SJSA1 (cell line): ENCODE measurements around the gene BEND5. TPM values are rescaled to one million over a fixed set of nuclear protein-coding genes. Genes with fewer than 3 reads are reported as not detected.

Source experiments
- DNase-seq, 2 experiments: peaks; one replicate each; pipeline ENCODE4 v3.0.0-alpha.2; 2015 to 2020; ENCODE audit warnings: low spot score in 2 of 2, low read depth in 1 of 2
- H3K27ac ChIP-seq: fragments of 250-450 bp; sonication (Bioruptor Pico); 2 replicates; pipeline ENCODE4 v1.5.1; 2020; ENCODE audit warnings: mild to moderate bottlenecking, moderate library complexity
- H3K27me3 ChIP-seq: fragments of 250-450 bp; sonication (Bioruptor Pico); replicated peaks from 2 replicates; pipeline ENCODE4 v1.5.1; 2020; ENCODE audit warnings: mild to moderate bottlenecking, moderate library complexity
- H3K36me3 ChIP-seq: fragments of 250-450 bp; sonication (Bioruptor Pico); 2 replicates; pipeline ENCODE4 v1.5.1; 2020; ENCODE audit warnings: mild to moderate bottlenecking
- H3K4me1 ChIP-seq: fragments of 250-450 bp; sonication (Bioruptor Pico); replicated peaks from 2 replicates; pipeline ENCODE4 v1.6.1; 2021; ENCODE audit warnings: mild to moderate bottlenecking
- H3K4me3 ChIP-seq: fragments of 250-450 bp; sonication (Bioruptor Pico); 2 replicates; pipeline ENCODE4 v1.5.1; 2020; ENCODE audit warnings: mild to moderate bottlenecking
- H3K9me3 ChIP-seq: fragments of 250-450 bp; sonication (Bioruptor Pico); replicated peaks from 2 replicates; pipeline ENCODE4 v1.5.1; 2020; ENCODE audit warnings: mild to moderate bottlenecking
- total RNA-seq: library from RNA; depleted of rRNA; stranded (reverse); fragments of >200 nt; shearing (Covaris generic); gene quantifications from 2 replicates; pipeline ENCODE4 v1.2.3, GENCODE V29; 2014

Gene BEND5
- total RNA-seq, 1 experiment from 2014 or later: not detected

DNA sequence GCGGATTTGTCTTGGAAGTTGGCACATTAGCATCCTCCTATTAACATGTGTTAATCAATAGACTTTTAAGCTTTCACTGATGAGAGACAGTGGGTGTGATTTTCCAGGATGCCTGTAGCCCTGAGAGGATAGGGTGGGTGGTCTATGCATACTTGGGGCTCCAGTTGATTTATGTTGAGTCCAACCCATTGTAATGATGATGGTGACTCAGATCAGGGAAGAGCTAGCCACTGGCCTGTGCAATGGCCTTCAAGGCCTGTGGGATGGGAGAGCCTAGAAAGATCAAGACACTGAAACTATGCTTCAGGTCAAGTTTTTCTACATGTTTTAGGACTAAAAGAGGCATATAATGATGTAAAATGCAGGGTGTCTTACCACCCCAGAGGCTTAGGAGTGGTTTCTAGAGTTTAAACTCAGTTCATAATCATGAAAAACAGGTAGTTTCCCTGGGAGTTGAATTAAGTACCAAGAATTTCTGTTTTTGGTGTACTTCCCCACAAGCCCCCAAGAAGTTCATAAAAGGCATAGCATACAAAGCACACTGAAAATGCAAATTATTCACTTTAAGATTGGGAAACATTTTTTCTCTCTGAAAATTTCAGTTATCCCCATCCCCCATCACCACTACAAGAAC is 19.9 kb downstream of the BEND5 start:
- DNase-seq: no peak
- Histone ChIP-seq H3K27ac (no peak overlapping the region), H3K27me3 (no peaks in the 10 kb centered on the region), H3K9me3 (no peaks in the 10 kb centered on the region), H3K4me1 (no peaks in the 10 kb centered on the region), H3K36me3 (no peaks in the 10 kb centered on the region), H3K4me3 (no peak overlapping the region)

DNA sequence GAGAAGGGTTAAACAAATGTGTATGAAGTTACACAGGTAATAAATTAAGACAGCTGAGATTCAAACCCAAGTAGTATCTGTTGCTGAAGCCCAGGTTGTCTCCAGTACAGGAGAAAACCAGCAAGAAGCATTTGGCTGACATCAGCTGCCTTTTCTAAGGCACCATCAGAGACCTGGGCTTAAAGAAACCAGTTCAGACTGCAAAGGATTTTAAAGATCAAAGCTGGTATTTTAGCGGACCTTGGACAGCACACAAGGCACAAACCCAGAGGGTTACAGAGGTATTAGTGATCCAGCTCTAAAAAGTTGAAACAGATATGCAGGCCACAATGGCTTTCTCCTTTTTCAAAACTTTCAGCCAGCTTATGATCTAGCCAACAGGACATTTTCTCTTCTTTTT is 23.4 kb downstream of the BEND5 start:
- Histone ChIP-seq H3K27me3 (no peaks in the 10 kb centered on the region), H3K4me3 (no peak overlapping the region), H3K27ac (no peak overlapping the region), H3K36me3 (no peaks in the 10 kb centered on the region), H3K9me3 (no peaks in the 10 kb centered on the region), H3K4me1 (no peaks in the 10 kb centered on the region)
- no peak for DNase-seq

DNA sequence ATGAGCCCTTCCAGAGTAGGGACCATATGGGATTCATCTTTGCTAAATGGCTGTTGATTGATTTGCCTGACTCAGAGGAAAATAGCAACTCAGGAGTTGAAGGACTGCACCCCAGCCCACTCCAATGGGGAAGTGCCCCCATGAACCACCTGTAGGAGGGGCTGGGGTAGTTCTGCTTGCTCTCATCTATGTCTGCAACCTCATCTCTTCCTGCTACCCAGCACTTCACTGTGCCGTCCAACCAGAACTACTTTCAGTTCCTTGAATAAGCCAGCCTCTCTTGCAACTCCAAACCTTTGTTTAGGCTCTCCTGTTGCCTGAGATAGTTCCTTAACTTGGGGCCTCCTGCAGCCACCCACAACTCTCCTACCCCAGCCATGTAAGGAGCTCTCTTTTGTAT is 26.6 kb downstream of the BEND5 start:
- H3K27me3 ChIP-seq: no peaks in the 10 kb centered on the region
- H3K9me3 ChIP-seq: no peaks in the 10 kb centered on the region
- H3K4me3 ChIP-seq: no peak overlapping the region
- H3K36me3 ChIP-seq: no peaks in the 10 kb centered on the region
- no peaks in the 10 kb centered on the region for H3K4me1 ChIP-seq
- H3K27ac ChIP-seq: no peak overlapping the region
- DNase-seq: no peak

DNA sequence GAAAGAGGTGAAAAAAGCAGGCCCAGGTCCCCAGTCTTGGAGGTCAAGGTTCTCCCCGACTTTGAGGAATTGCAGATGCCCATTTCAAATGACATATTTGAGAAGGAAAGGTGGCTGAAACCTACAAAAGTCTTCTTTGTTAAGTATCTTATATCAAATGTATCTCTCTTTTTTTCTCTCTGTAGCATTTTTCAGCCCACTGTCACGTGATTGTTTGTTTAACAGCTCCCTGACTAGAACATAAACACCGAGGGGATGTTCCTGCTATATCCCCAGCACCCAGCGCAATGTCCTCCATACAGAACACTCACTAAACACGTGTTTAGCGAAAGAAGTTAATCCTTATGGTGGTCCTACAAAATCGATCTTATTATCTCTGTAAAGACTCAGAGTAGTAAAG is 27.6 kb downstream of the BEND5 start:
- no peak overlapping the region for H3K27ac ChIP-seq
- no peaks in the 10 kb centered on the region for H3K4me1 ChIP-seq
- H3K4me3 ChIP-seq: no peak overlapping the region
- H3K36me3 ChIP-seq: no peaks in the 10 kb centered on the region
- H3K9me3 ChIP-seq: no peaks in the 10 kb centered on the region
- no peak for DNase-seq
- no peaks in the 10 kb centered on the region for H3K27me3 ChIP-seq

DNA sequence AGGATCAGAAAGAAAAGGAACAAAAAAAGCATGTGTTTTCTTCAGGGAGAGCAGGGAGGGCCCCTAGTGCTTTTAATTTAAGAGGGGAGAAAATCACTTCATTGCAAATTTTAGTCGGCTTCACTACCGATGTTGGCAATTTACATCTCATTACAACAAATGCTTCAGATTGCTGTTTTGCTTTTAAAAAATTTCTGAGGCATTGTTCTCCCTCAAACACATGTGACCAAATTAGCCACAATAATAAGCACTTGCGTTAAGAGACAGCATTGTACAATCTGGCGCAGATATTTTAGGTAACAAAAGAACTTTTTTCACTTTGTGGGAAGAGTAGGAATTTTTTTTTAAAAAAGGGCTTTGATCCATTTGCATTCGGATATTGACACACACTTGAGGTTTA is 29.8 kb downstream of the BEND5 start:
- no peaks in the 10 kb centered on the region for H3K36me3 ChIP-seq
- no peaks in the 10 kb centered on the region for H3K27me3 ChIP-seq
- H3K4me1 ChIP-seq: no peaks in the 10 kb centered on the region
- H3K9me3 ChIP-seq: no peaks in the 10 kb centered on the region
- no peak overlapping the region for H3K4me3 ChIP-seq
- no peak overlapping the region for H3K27ac ChIP-seq
- no peak for DNase-seq

DNA sequence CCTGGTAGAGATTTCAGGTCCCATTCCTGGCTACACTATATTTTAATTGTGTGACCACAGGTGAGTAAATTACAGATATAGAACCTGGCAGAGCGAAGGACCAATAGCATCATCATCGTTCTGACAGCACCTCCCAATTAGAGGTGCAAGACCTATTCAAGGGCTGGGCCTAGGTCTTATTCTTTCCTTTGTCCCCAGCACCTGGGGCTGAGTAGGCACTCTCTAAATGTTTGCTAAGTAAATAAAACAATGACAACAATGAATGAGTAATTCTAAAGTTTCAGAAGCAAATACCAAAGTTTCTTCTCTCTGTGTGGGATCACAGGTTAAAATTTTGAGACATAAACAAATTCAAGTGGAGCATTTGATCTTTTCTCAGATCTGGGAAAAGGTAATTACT is 32.7 kb downstream of the BEND5 start:
- H3K27me3 ChIP-seq: no peaks in the 10 kb centered on the region
- H3K4me1 ChIP-seq: no peaks in the 10 kb centered on the region
- no peak overlapping the region for H3K4me3 ChIP-seq
- DNase-seq: no peak
- no peaks in the 10 kb centered on the region for H3K36me3 ChIP-seq
- no peaks in the 10 kb centered on the region for H3K9me3 ChIP-seq
- no peak overlapping the region for H3K27ac ChIP-seq

DNA sequence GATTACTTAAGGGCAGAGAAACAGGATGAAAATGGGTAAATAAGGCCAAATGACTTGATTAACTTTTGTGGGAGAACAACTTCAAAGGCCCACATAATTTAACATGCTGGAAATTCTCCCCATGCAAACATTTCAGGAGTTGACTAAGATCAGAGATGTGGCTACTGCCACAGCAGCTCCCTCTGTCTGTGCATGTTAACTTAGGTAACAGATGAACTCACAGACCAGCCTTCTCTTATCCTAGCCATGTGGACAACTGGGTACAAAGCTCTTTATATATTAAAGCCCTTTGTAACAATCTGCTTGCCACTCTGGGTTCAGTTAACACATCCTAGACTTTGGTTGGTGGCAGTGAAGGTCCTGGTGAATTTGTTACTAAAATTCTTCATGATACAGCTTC is 33.2 kb downstream of the BEND5 start:
- no peaks in the 10 kb centered on the region for H3K9me3 ChIP-seq
- no peaks in the 10 kb centered on the region for H3K36me3 ChIP-seq
- no peak overlapping the region for H3K4me3 ChIP-seq
- H3K27me3 ChIP-seq: no peaks in the 10 kb centered on the region
- DNase-seq: no peak
- no peaks in the 10 kb centered on the region for H3K4me1 ChIP-seq
- no peak overlapping the region for H3K27ac ChIP-seq

DNA sequence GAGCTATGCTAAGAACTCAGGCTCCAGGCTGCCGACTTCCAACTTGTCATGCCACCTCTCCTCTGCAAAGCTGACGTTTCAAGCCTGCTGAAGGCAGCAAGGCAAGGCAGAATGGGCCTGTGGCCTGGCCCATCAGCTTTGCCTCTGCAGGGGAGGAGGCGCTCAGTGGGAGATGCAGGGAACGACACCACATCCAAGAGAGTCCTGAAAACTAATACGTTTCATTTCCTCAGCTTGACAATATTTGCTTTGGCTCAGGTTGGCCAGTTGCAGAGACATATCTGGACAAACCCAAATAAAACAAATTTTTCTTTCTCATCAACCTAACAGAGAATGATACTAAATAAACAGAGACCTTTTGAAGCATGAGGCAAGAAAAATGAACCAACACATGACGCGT is 35.3 kb downstream of the BEND5 start:
- no peaks in the 10 kb centered on the region for H3K36me3 ChIP-seq
- no peak overlapping the region for H3K27ac ChIP-seq
- H3K9me3 ChIP-seq: no peaks in the 10 kb centered on the region
- no peak for DNase-seq
- H3K27me3 ChIP-seq: no peaks in the 10 kb centered on the region
- no peaks in the 10 kb centered on the region for H3K4me1 ChIP-seq
- no peak overlapping the region for H3K4me3 ChIP-seq

DNA sequence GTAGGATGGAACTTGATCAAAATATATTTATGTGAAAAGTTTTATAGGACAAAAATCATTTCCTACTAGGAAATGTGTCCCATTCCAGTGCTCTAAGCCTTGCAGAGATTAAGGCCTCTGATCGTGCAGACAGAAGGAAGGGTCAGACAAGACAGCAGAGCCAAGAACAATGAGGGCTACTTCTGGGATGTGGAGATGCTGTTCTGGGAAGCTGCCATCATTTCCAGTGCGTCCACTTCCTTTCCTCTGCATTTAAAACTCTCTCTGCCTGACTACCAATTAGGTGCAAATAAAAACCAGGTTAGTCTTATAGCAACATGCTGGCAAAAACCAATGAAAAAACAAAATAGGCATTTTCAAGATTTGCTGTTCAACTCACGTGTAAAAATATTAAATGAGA is 36.1 kb downstream of the BEND5 start:
- Histone ChIP-seq H3K27ac (no peak overlapping the region), H3K36me3 (no peaks in the 10 kb centered on the region), H3K9me3 (no peaks in the 10 kb centered on the region), H3K27me3 (no peaks in the 10 kb centered on the region), H3K4me3 (no peak overlapping the region), H3K4me1 (no peaks in the 10 kb centered on the region)
- no peak for DNase-seq

DNA sequence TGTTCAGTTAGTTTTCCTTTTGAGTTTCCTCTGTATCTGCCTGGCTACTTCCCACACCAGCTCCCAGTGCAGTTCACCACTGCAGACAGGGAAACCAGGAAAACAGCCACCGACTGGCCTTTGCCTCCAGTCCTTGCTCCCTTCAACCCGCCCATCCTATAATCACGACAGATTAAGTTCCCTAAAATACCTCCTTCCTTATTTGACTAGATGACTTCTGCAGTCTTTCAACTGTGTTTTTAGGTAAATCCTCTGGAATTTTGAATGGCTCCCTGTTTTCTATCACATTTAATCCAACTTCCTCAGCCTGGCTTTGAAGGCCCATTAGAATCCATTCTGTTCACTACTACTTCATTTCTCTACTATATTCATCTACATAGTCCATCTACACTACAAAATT is 37.6 kb downstream of the BEND5 start:
- Histone ChIP-seq H3K27ac (no peak overlapping the region), H3K4me3 (no peak overlapping the region), H3K9me3 (no peaks in the 10 kb centered on the region), H3K27me3 (no peaks in the 10 kb centered on the region), H3K36me3 (no peaks in the 10 kb centered on the region), H3K4me1 (no peaks in the 10 kb centered on the region)
- DNase-seq: no peak

DNA sequence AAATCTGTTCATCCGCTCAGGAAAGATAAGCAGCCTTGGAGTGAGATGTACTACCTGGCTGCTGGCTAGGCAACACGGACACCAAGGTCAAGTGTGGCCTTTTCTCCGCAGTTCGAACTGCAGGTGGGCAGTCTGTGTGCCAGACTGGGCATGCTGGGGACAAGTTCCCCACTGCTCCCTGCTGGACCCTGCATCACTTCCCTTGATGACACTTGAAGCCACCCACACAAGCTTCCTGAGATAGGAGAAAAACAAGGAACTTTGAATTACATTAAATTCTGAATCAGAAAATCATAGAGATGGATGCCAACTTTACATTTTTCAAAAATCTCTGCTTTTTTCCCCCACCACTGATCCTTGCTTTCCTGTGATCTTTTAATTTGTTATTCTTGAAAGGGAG is 38.3 kb downstream of the BEND5 start:
- DNase-seq: no peak
- Histone ChIP-seq H3K27ac (no peak overlapping the region), H3K4me3 (no peak overlapping the region), H3K9me3 (no peaks in the 10 kb centered on the region), H3K4me1 (no peaks in the 10 kb centered on the region), H3K27me3 (no peaks in the 10 kb centered on the region), H3K36me3 (no peaks in the 10 kb centered on the region)

DNA sequence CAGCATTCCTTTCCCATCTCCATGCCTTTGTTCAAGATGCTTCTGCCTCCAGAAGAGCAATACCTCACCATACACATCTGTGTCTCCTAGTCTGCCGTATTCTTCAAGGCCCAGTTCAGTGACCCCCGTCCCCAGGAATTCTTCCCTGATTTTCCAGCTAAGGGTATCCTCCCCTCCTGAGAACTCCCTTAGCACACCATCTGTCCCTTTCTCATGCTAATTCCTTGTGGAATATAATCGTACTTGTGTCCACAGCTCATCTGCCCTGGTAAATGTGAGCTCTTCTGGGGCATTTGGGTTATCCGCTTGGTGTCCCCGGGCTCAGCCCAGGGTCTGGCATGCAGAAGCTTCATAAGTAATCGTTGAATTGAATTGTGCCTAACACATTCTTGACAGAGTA is 40.9 kb downstream of the BEND5 start:
- H3K4me1 ChIP-seq: no peaks in the 10 kb centered on the region
- H3K4me3 ChIP-seq: no peak overlapping the region
- no peaks in the 10 kb centered on the region for H3K27me3 ChIP-seq
- DNase-seq: no peak
- no peaks in the 10 kb centered on the region for H3K36me3 ChIP-seq
- H3K27ac ChIP-seq: no peak overlapping the region
- H3K9me3 ChIP-seq: no peaks in the 10 kb centered on the region

DNA sequence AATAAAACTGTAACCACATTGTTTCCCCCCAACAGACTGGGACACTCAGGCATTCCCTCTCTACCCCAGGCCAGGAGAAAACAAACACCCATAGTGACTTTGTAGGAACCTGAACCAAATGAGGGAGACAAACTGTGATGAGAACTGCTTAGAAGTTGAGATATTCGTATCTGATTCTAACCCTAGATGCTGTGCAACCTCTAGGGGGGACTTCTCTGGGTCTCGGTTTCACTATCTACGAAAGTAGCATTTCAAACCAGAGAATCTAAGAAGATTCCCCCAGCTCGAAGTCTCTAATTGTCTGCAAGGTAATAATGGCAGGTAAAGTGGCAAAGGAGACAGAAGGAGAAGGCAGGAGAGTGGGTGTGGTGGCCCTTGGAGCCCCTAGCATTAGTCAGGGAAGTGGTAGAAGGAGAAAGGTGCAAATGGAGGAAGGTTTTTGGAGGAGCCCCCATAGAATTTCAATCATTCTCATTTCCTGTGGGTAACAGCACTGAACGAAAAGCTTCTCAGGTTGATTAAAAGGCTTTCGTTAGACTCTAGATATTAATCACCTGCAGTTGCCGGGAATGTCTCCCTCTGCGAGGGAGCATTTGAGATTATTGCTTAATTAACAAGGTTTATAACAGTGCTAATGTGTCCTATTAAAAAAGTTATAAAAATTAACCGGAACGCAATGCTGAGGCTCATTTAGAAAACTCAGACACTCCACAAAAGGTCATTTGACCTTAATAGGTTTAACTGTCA is 46.4 kb downstream of the BEND5 start:
- Histone ChIP-seq H3K27me3 (no peaks in the 10 kb centered on the region), H3K4me3 (no peak overlapping the region), H3K9me3 (no peaks in the 10 kb centered on the region), H3K36me3 (no peaks in the 10 kb centered on the region), H3K4me1 (no peaks in the 10 kb centered on the region), H3K27ac (no peak overlapping the region)
- no peak for DNase-seq

DNA sequence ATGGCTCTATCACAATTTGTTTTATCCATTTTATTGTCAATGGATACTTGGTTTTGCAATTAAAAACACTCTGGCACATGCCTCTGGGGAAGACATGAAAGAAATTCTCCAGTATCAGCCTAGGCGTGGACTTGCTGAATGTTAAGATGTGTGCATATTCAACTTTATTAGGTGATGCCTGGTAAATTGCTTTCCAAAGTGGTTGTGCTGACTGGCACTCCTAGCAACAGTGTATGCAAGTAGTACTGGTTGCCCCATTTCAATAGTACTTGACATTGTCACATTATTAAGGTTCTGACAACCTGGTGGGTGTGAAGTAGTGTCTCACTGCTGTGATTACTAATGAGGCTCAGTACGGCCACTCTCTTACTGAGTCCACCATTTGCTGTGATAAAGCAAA is 48.1 kb downstream of the BEND5 start:
- no peaks in the 10 kb centered on the region for H3K27me3 ChIP-seq
- no peak overlapping the region for H3K27ac ChIP-seq
- H3K9me3 ChIP-seq: no peaks in the 10 kb centered on the region

More for the DNA sequence above, 48.1 kb downstream of the BEND5 start:
- no peaks in the 10 kb centered on the region for H3K36me3 ChIP-seq
- DNase-seq: no peak
- no peak overlapping the region for H3K4me3 ChIP-seq
- H3K4me1 ChIP-seq: no peaks in the 10 kb centered on the region
